ENCODE measurements around the gene KIAA1671. TPM values are rescaled to one million over a fixed set of nuclear protein-coding genes. Genes with fewer than 3 reads are reported as not detected.

Gene KIAA1671
- polyA plus RNA-seq, 3 donors = not detected

DNA sequence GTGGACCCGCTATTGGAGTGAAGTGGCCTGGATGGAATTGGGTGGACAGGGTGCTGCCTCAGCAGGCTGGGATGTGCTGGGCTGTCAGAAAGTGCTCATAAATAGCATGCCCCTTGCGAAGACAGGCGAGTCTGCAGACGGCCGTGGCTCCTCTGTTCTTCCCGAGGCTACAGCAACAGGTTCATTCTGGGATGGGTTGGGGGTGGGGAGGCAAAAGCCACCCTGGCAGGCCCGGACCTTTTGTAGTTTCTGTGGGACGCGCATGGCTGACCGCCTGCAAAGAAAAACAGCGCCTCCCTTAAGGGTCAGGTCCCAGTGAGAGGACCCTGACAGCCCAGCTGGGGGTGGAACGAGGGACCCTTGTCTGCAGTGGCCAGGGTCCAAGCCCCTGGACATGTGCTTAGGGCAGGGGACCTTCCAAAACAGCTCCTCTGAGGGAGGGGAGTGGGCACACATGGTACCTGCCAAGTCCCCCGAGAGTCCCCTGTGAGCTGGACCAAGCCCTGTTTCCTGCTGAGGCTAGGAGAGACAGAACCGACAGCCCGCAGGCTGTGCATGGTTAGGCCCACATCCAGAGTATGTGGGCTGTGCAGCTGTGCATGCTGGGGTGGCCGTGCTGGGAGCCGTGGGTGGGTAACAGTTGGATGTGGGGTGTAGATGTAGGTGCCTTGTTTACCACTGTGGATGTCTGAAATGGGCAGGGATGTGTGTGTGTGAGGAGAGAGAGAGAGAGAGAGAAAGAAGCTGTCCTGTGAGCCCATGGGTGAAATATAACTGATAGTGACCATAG is 247.4 kb downstream of the KIAA1671 start, which contains the start of gene CRYBB3:
CRYBB3 (plus strand) TSS at position 128 of the 790 bp plus-strand sequence. CDS start 1,539 bp downstream, outside the sequence.
- no peaks in the 10 kb centered on the region for H3K4me1 Mint-ChIP-seq
- no peak within 1 kb of the TSS for H3K4me3 Mint-ChIP-seq

DNA sequence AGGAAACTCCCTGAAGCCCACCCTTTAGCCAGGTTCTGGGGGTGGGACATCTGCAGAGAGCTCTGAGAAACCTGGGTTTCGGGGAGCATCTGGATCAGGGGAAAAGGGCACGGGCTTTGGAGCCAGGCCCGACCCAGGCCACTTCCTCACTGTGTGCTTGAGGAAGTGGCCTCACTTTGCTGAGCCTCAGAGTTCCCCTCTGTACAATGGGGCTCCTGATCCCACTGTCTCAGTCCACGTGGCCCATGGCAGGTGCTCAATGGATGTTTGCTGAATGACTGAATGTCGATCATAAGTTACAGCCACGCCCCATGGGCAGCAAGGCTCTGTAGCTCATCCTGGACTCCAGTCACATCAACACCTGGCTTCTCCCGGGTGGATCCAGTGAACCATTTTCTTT is 248.5 kb downstream of the KIAA1671 start:
- Histone ChIP-seq H3K27ac (ENCODE audit: low read depth in 1 of 2, low read length in 2 of 2) (no peak overlapping the region), H3K27me3 (ENCODE audit: control insufficient read depth in 2 of 2, insufficient read depth in 2 of 2, low read length in 2 of 2) (no peaks in the 10 kb centered on the region), H2AFZ (ENCODE audit: insufficient read depth, low read depth, low read length, poor library complexity, severe bottlenecking) (no peak overlapping the region), H3K36me3 (replicated peaks in 1 of 2; ENCODE audit: control insufficient read depth in 1 of 2, insufficient read depth in 2 of 2, low read length in 2 of 2) (no peaks in the 10 kb centered on the region), H3K9me3 (replicated peaks in 1 of 2; ENCODE audit: control insufficient read depth in 1 of 2, insufficient read depth in 1 of 2, low read length in 2 of 2) (no peaks in the 10 kb centered on the region), H3K4me1 (ENCODE audit: control insufficient read depth in 1 of 2, insufficient read depth in 2 of 2, low read length in 2 of 2) (no peaks in the 10 kb centered on the region), H3K4me3 (replicated peaks in 1 of 3; ENCODE audit: low read depth in 2 of 3, low read length in 3 of 3) (no peak overlapping the region), H3K4me2 (replicated peaks; ENCODE audit: extremely low read depth, low read length, poor library complexity, severe bottlenecking) (no peak overlapping the region), H3K79me2 (ENCODE audit: insufficient read depth, low read length) (no peaks in the 10 kb centered on the region), H4K20me1 (ENCODE audit: insufficient read depth, low read length) (no peaks in the 10 kb centered on the region), H3K9ac (ENCODE audit: insufficient read depth, low read length, poor library complexity, severe bottlenecking) (no peak overlapping the region)
- TF ChIP-seq, protein P1, sequence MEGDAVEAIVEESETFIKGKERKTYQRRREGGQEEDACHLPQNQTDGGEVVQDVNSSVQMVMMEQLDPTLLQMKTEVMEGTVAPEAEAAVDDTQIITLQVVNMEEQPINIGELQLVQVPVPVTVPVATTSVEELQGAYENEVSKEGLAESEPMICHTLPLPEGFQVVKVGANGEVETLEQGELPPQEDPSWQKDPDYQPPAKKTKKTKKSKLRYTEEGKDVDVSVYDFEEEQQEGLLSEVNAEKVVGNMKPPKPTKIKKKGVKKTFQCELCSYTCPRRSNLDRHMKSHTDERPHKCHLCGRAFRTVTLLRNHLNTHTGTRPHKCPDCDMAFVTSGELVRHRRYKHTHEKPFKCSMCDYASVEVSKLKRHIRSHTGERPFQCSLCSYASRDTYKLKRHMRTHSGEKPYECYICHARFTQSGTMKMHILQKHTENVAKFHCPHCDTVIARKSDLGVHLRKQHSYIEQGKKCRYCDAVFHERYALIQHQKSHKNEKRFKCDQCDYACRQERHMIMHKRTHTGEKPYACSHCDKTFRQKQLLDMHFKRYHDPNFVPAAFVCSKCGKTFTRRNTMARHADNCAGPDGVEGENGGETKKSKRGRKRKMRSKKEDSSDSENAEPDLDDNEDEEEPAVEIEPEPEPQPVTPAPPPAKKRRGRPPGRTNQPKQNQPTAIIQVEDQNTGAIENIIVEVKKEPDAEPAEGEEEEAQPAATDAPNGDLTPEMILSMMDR (IDR thresholded peaks at IDR 0.05) = no peak
- H3K4me3 Mint-ChIP-seq = no peak overlapping the region
- no peaks in the 10 kb centered on the region for H3K4me1 Mint-ChIP-seq
- H3K9me3 Mint-ChIP-seq = no peaks in the 10 kb centered on the region
- WGBS (ENCODE audit: insufficient coverage) = 71% methylated on average over 6 of the region's 7 CpGs
- H3K27me3 Mint-ChIP-seq (ENCODE audit: low read depth in 3 of 3) = peaks cover 0 to 7% (median 2%) of the 10 kb centered on the region in 3 donors
- intact Hi-C loops (cut with micrococcal nuclease) = no loop called here
- no peak overlapping the region for H3K27ac Mint-ChIP-seq
- no peak for DNase-seq
- H3K36me3 Mint-ChIP-seq = no peaks in the 10 kb centered on the region

More for the DNA sequence above, 247.4 kb downstream of the KIAA1671 start, which contains the start of gene CRYBB3:
- intact Hi-C loops (cut with micrococcal nuclease) = no loop called here
- no peaks in the 10 kb centered on the region for H3K27me3 ChIP-seq (ENCODE audit: control insufficient read depth in 2 of 2, insufficient read depth in 2 of 2, low read length in 2 of 2)
- WGBS (ENCODE audit: insufficient coverage) = 91% methylated on average over 15 of the region's 17 CpGs
- no peak within 1 kb of the TSS for H2AFZ ChIP-seq (ENCODE audit: insufficient read depth, low read depth, low read length, poor library complexity, severe bottlenecking)
- TF ChIP-seq, protein P1 (IDR thresholded peaks at IDR 0.05) = no peak
- H4K20me1 ChIP-seq (ENCODE audit: insufficient read depth, low read length) = no peaks in the 10 kb centered on the region
- no peaks in the 10 kb centered on the region for H3K9me3 ChIP-seq (replicated peaks in 1 of 2; ENCODE audit: control insufficient read depth in 1 of 2, insufficient read depth in 1 of 2, low read length in 2 of 2)
- Mint-ChIP-seq H3K9me3 (no peaks in the 10 kb centered on the region), H3K36me3 (no peaks in the 10 kb centered on the region), H3K27me3 (ENCODE audit: low read depth in 3 of 3) (peaks cover 0 to 7% (median 2%) of the 10 kb centered on the region in 3 donors), H3K27ac (no peak within 1 kb of the TSS)
- no peak within 1 kb of the TSS for H3K4me2 ChIP-seq (replicated peaks; ENCODE audit: extremely low read depth, low read length, poor library complexity, severe bottlenecking)
- no peak within 1 kb of the TSS for H3K9ac ChIP-seq (ENCODE audit: insufficient read depth, low read length, poor library complexity, severe bottlenecking)
- no peaks in the 10 kb centered on the region for H3K79me2 ChIP-seq (ENCODE audit: insufficient read depth, low read length)
- H3K27ac ChIP-seq (ENCODE audit: low read depth in 1 of 2, low read length in 2 of 2) = no peak within 1 kb of the TSS
- no peaks in the 10 kb centered on the region for H3K36me3 ChIP-seq (replicated peaks in 1 of 2; ENCODE audit: control insufficient read depth in 1 of 2, insufficient read depth in 2 of 2, low read length in 2 of 2)
- H3K4me3 ChIP-seq (replicated peaks in 1 of 3; ENCODE audit: low read depth in 2 of 3, low read length in 3 of 3) = no peak within 1 kb of the TSS
- H3K4me1 ChIP-seq (ENCODE audit: control insufficient read depth in 1 of 2, insufficient read depth in 2 of 2, low read length in 2 of 2) = no peaks in the 10 kb centered on the region
- DNase-seq = no peak

Data from CD14-positive monocyte (primary cell).